A549 (cell line): ENCODE results near the gene ZNF429. TPM values are rescaled to one million over a fixed set of nuclear protein-coding genes. Genes with fewer than 3 reads are reported as not detected.

Experiments
- ATAC-seq, 2 experiments: fragments of 200-7000 bp in 1 of 2; fragments of >200 bp in 1 of 2; cut with Nextera tagmentation in 1 of 2; cut with Tn5 transposase in 1 of 2; 3 replicates each; pipeline versions ENCODE4 v1.8.0 to v1.9.1; 2018 to 2020; ENCODE audit warnings: mild to moderate bottlenecking in 1 of 2, moderate library complexity in 1 of 2
- CTCF ChIA-PET: fragments of 300-600 bp; sonication (Branson Sonifier 250); formaldehyde crosslinking; extraction: SDS; loops from one replicate; lab custom pipeline; 2021; ENCODE audit warnings: antibody characterized with exemption, inconsistent platforms; lab: Yijun Ruan, JAX
- POLR2A ChIA-PET: fragments of 350-600 bp; formaldehyde crosslinking; extraction: SDS; loops from one replicate; lab custom pipeline; 2021; ENCODE audit warnings: antibody characterized with exemption, inconsistent platforms; lab: Yijun Ruan, JAX
- DNase-seq, 2 experiments: peaks; one replicate each; pipeline versions ENCODE4 v3.0.0 to v3.0.0-alpha.2; 2011 to 2016; ENCODE audit warnings: low read depth in 1 of 2, low spot score in 1 of 2
- FAIRE-seq: peaks from 2 replicates; lab custom pipeline; 2011; peaks lifted over from hg19 to GRCh38; lab: Jason Lieb, UNC
- H3K27ac ChIP-seq, 2 experiments: fragments of >200 bp; sonication (Bioruptor Twin); formaldehyde crosslinking; 3 replicates each; pipeline ENCODE4 v1.5.1; 2016 to 2017
- H3K4me1 ChIP-seq: fragments of >200 bp; sonication (Bioruptor Twin); formaldehyde crosslinking; 3 replicates; pipeline ENCODE4 v1.6.1; 2016
- H3K4me2 ChIP-seq: fragments of >200 bp; sonication (Bioruptor Twin); formaldehyde crosslinking; 3 replicates; pipeline ENCODE4 v1.6.1; 2016
- H3K4me3 ChIP-seq: fragments of >200 bp; sonication (Bioruptor Twin); formaldehyde crosslinking; 3 replicates; pipeline ENCODE4 v1.5.1; 2016
- H3K9me3 ChIP-seq: fragments of >200 bp; sonication (Bioruptor Twin); formaldehyde crosslinking; 3 replicates; pipeline ENCODE4 v1.6.1; 2016
- BHLHE40 ChIP-seq: IDR thresholded peaks from 2 replicates; pipeline ENCODE4 v1.6.1; 2012; ENCODE audit warnings: low read depth, low read length, inconsistent platforms
- CBX2 ChIP-seq: fragments of 200-600 bp; sonication (generic); IDR thresholded peaks from 2 replicates; pipeline ENCODE4 v1.6.1; 2016; ENCODE audit warnings: low read depth, mild to moderate bottlenecking, borderline replicate concordance
- CBX8 ChIP-seq: fragments of 200-600 bp; sonication (generic); IDR thresholded peaks from 2 replicates; pipeline ENCODE4 v1.6.1; 2016
- E2F6 ChIP-seq: IDR thresholded peaks from 2 replicates; pipeline ENCODE4 v1.6.1; 2012; ENCODE audit warnings: low read depth, borderline replicate concordance
- EHF ChIP-seq: fragments of 250-450 bp; sonication (Bioruptor Pico); IDR thresholded peaks from 2 replicates; pipeline ENCODE4 v1.5.0; 2020; ENCODE audit warnings: mild to moderate bottlenecking
- EHMT2 ChIP-seq: fragments of 200-600 bp; sonication (generic); IDR thresholded peaks from 2 replicates; pipeline ENCODE4 v1.6.1; 2016; ENCODE audit warnings: antibody characterized with exemption, low read depth, mild to moderate bottlenecking, moderate library complexity
- ESRRA ChIP-seq: fragments of 150-350 bp; IDR thresholded peaks from 2 replicates; pipeline ENCODE4 v1.6.1; 2014; ENCODE audit warnings: mild to moderate bottlenecking, low read length, borderline replicate concordance
- FOSB ChIP-seq: fragments of 250-450 bp; sonication (Bioruptor Pico); IDR thresholded peaks from 2 replicates; pipeline ENCODE4 v1.5.0; 2020; ENCODE audit warnings: mild to moderate bottlenecking, moderate library complexity
- FOSL2 ChIP-seq, 2 experiments: fragments of 450-650 bp in 1 of 2; fragments of >200 bp in 1 of 2; sonication (Bioruptor Twin) in 1 of 2; formaldehyde crosslinking; IDR thresholded peaks; 2 replicates each; pipeline versions ENCODE4 v1.5.0 to v1.6.1; 2016 to 2020; ENCODE audit warnings: mild to moderate bottlenecking in 1 of 2, moderate library complexity in 1 of 2
- HEYL ChIP-seq: fragments of 250-450 bp; sonication (Bioruptor Pico); IDR thresholded peaks from 2 replicates; pipeline ENCODE4 v1.8.0; 2021; ENCODE audit warnings: mild to moderate bottlenecking, moderate library complexity
- JUNB ChIP-seq: fragments of >200 bp; sonication (Bioruptor Twin); formaldehyde crosslinking; IDR thresholded peaks from 2 replicates; pipeline ENCODE4 v1.6.1; 2016
- KDM5A ChIP-seq: fragments of 200-600 bp; sonication (generic); IDR thresholded peaks from 2 replicates; pipeline ENCODE4 v1.6.1; 2016; ENCODE audit warnings: antibody characterized with exemption, mild to moderate bottlenecking
- MAZ ChIP-seq: fragments of 150-350 bp; IDR thresholded peaks from 2 replicates; pipeline ENCODE4 v1.6.1; 2014; ENCODE audit warnings: antibody characterized with exemption, low read depth, low read length, borderline replicate concordance
- MYC ChIP-seq: IDR thresholded peaks from 2 replicates; pipeline ENCODE4 v1.6.1; 2012; ENCODE audit warnings: mild to moderate bottlenecking, inconsistent platforms, low read length, improper control_type of control experiment, borderline replicate concordance
- POLR2AphosphoS2 ChIP-seq: conservative IDR thresholded peaks from 2 replicates; pipeline ENCODE4 v1.6.1; 2012; ENCODE audit warnings: low read length, improper control_type of control experiment, inconsistent platforms
- REST ChIP-seq: fragments of 200-600 bp; sonication (generic); IDR thresholded peaks from 2 replicates; pipeline ENCODE4 v1.6.1; 2016; ENCODE audit warnings: antibody characterized with exemption, mild to moderate bottlenecking, moderate library complexity
- RNF2 ChIP-seq: fragments of 200-600 bp; sonication (generic); IDR thresholded peaks from 2 replicates; pipeline ENCODE4 v1.6.1; 2016; ENCODE audit warnings: low read depth, mild to moderate bottlenecking, antibody characterized with exemption, moderate library complexity, borderline replicate concordance
- TFCP2L1 ChIP-seq: fragments of 250-450 bp; sonication (Bioruptor Pico); IDR thresholded peaks from 2 replicates; pipeline ENCODE4 v1.5.0; 2021; ENCODE audit warnings: mild to moderate bottlenecking
- ZFP36 ChIP-seq: fragments of 450-650 bp; IDR thresholded peaks from 2 replicates; pipeline ENCODE4 v1.6.1; 2014; ENCODE audit warnings: borderline replicate concordance; ENCODE audit not compliant: partially characterized antibody
- ZSCAN20 ChIP-seq: fragments of 250-450 bp; sonication (Bioruptor Pico); IDR thresholded peaks from 2 replicates; pipeline ENCODE4 v1.8.0; 2022; ENCODE audit warnings: mild to moderate bottlenecking, moderate library complexity
- WGBS: methylation state at CpG from one replicate; pipeline ENCODE4 v1.1.6; 2017; ENCODE audit errors: missing lambda C conversion rate; 5-methylcytosine and 5-hydroxymethylcytosine counted together
- polyA plus RNA-seq, 4 experiments: library from polyadenylated mRNA; depleted of rRNA in 3 of 4; stranded (reverse); fragments of >200 nt; fragmentation: RNase III in 1 of 4; extraction: RNeasy Plus Mini Kit Qiagen cat#74134 plus additional on column Dnase treatment in 1 of 4; gene quantifications; 2 replicates in 3 of 4; 3 replicates in 1 of 4; pipeline ENCODE4 v1.2.3, GENCODE V29; 2011 to 2017
- TF ChIP-seq, protein P1 (sequence below): fragments of 450-650 bp; IDR thresholded peaks from 2 replicates; pipeline ENCODE4 v1.6.1; 2014; ENCODE audit warnings: antibody characterized with exemption
- TF ChIP-seq, protein P2 (sequence below): IDR thresholded peaks from 2 replicates; pipeline ENCODE4 v1.6.1; 2012

Gene ZNF429
- polyA plus RNA-seq, 2 of the 4 experiments (the other 2 are of a cell fraction), result not detected

DNA sequence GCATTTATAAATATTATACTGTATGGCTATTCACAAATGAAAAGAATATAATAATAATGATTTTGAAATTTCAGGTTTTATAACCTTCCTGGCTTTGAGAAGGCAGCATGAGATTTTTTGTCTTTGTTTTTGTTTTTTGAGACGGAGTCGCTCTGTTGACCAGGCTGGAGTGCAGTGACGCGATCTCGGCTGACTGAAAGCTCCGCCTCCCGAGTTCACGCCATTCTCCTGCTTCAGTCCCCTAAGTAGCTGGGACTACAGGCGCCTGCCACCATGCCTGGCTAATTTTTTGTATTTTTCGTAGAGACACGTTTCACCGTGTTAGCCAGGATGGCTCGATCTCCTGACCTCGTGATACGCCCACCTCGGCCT, 64.1 kb downstream of the ZNF429 start (continued):
- TF ChIP-seq REST, result no peak
- no peak for TF ChIP-seq KDM5A
- TF ChIP-seq EHMT2, result no peak
- no peak for TF ChIP-seq E2F6
- TF ChIP-seq, protein P1, sequence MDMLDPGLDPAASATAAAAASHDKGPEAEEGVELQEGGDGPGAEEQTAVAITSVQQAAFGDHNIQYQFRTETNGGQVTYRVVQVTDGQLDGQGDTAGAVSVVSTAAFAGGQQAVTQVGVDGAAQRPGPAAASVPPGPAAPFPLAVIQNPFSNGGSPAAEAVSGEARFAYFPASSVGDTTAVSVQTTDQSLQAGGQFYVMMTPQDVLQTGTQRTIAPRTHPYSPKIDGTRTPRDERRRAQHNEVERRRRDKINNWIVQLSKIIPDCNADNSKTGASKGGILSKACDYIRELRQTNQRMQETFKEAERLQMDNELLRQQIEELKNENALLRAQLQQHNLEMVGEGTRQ, result no peak
- no peak for TF ChIP-seq MYC
- no peak for TF ChIP-seq MAZ
- no peak for TF ChIP-seq FOSB (CRISPR knock-in tag)
- no peak for TF ChIP-seq BHLHE40
- TF ChIP-seq, all 56 proteins: peak for 0

DNA sequence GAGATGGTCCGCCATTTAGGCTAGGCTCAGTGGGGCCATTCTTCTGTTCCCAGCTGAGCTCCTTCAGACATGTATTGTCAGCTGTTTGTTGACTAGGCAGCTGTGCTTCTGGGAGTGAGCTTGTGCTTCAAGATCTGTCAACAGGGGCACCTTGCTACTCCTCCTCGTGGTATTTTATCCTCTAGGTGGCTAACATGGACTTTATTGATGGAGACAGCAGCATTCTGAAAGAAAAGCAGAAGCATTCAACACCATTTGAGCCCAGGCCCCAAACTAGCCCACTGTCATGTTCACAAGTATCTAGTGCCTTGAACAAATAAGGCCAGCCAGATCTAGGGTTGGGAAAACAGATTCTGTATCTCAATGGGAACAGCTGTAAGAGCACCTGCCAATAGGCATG, 65.9 kb downstream of the ZNF429 start:
- H3K4me3 ChIP-seq, result no peak overlapping the region
- no peak overlapping the region for H3K4me2 ChIP-seq
- H3K9me3 ChIP-seq, result no peaks in the 10 kb centered on the region
- no peak for ATAC-seq
- H3K4me1 ChIP-seq, result no peaks in the 10 kb centered on the region
- 0% methylated on average over 2 of the region's 2 CpGs for WGBS
- ChIA-PET POLR2A (no interaction called here), CTCF (no interaction called here)
- TF ChIP-seq RNF2 (no peak), CBX2 (no peak), MAZ (no peak), ESRRA (no peak)
- TF ChIP-seq, protein P1, result no peak
- DNase-seq, result no peak
- no peak overlapping the region for H3K27ac ChIP-seq
- FAIRE-seq, result no peak

DNA sequence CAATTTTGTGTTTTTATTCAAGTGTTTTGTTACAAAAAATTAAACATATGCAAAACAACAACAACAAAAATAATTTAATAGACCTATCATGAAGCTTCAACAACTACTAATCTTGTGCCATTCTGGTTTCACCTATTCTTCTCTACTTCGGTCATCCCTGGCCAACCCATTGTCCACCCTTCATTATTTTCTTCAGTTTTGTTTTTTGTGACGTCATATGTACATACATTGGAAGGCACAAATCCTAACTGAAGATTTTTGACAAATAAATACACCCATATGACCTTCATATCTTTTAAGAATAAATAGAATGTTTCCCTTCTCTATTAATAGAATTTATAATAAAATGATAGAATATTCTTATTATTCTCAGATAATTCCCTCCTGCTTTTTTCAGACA, 69.2 kb downstream of the ZNF429 start:
- TF ChIP-seq, protein P2, sequence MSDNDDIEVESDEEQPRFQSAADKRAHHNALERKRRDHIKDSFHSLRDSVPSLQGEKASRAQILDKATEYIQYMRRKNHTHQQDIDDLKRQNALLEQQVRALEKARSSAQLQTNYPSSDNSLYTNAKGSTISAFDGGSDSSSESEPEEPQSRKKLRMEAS, result no peak
- TF ChIP-seq POLR2AphosphoS2 (no peak), CBX2 (no peak), MAZ (no peak), EHF (CRISPR knock-in tag) (no peak), FOSL2 (IDR thresholded peaks at IDR 0.05) (no peak), FOSL2 (CRISPR knock-in tag; IDR thresholded peaks at IDR 0.05) (no peak), ZFP36 (no peak), HEYL (no peak), JUNB (no peak), TFCP2L1 (no peak), FOSB (CRISPR knock-in tag) (no peak), ZSCAN20 (CRISPR knock-in tag) (no peak), CBX8 (no peak)
- TF ChIP-seq, protein P1, result no peak
- FAIRE-seq (no peak), ATAC-seq (no peak), DNase-seq (no peak)
- H3K27ac ChIP-seq, result no peak overlapping the region
- no peak overlapping the region for H3K4me3 ChIP-seq
- POLR2A ChIA-PET, result no interaction called here
- H3K9me3 ChIP-seq, result no peaks in the 10 kb centered on the region
- WGBS, result 3% methylated on average over 2 of the region's 2 CpGs
- no peak overlapping the region for H3K4me2 ChIP-seq
- no peaks in the 10 kb centered on the region for H3K4me1 ChIP-seq
- CTCF ChIA-PET, result no interaction called here
